ENCODE data around the gene CAPN6. TPM values are rescaled to one million over a fixed set of nuclear protein-coding genes. Genes with fewer than 3 reads are reported as not detected.

Gene CAPN6
- total and polyA plus RNA-seq, 10 of the 15 experiments (the other 5 are each of a cell fraction or from before 2014, with no cell fraction given): not detected

GRCh38 chrX:111216293-111216801 is 53.9 kb downstream of the CAPN6 start:
- intact Hi-C loops (cut with micrococcal nuclease; ENCODE audit: unreplicated experiment) (no loop called here), in situ Hi-C loops (cut with MboI) (no loop called here)
- Histone ChIP-seq H3K9ac (ENCODE audit: control insufficient read depth, insufficient read depth, low read length) (no peak overlapping the region), H3K9me3 (replicated peaks; ENCODE audit: control insufficient read depth, insufficient read depth, low read length) (no peaks in the 10 kb centered on the region), H3K4me2 (ENCODE audit: control insufficient read depth, insufficient read depth) (no peak overlapping the region), H4K20me1 (ENCODE audit: control insufficient read depth, insufficient read depth) (no peaks in the 10 kb centered on the region), H3K27me3 (replicated peaks in 1 of 2; ENCODE audit: control insufficient read depth in 2 of 2, insufficient read depth in 2 of 2, low read length in 1 of 2) (no peaks in the 10 kb centered on the region), H3K4me3 (no peak overlapping the region), H2AFZ (ENCODE audit: control insufficient read depth, low read depth, low read length) (no peak overlapping the region), H3K27ac (ENCODE audit: control insufficient read depth, insufficient read depth) (no peak overlapping the region), H3K4me1 (ENCODE audit: control insufficient read depth, insufficient read depth, low read length) (no peaks in the 10 kb centered on the region), H3K79me2 (ENCODE audit: control insufficient read depth, insufficient read depth, low read length) (no peaks in the 10 kb centered on the region), H3K36me3 (ENCODE audit: control insufficient read depth in 2 of 2, insufficient read depth in 2 of 2, low read length in 1 of 2) (no peaks in the 10 kb centered on the region)
- WGBS (ENCODE audit: insufficient coverage, insufficient replicate concordance, low lambda C conversion rate, missing lambda C conversion rate): 48% methylated on average over 6 of the region's 6 CpGs
- CTCF ChIA-PET: no interaction called here
- BruUV-seq (replicated peaks): no TSS peak
- ATAC-seq: no peak
- no peak for DNase-seq (ENCODE audit: low read depth, low spot score)
- TF ChIP-seq YY1 (IDR thresholded peaks at IDR 0.05; ENCODE audit: low read depth, low read length): no peak
- no peak for TF ChIP-seq ZNF217 (IDR thresholded peaks at IDR 0.05)
- no peak for TF ChIP-seq LARP7 (IDR thresholded peaks at IDR 0.05)
- no peak for TF ChIP-seq ZNF24 (IDR thresholded peaks at IDR 0.05)
- TF ChIP-seq GABPA (IDR thresholded peaks at IDR 0.05; ENCODE audit: low read depth): no peak
- POLR2A ChIA-PET: no interaction called here
- SMC1A ChIA-PET (ENCODE audit: uncharacterized antibody, unreplicated experiment): no interaction called here
- FAIRE-seq: no peak
- RAD21 ChIA-PET (ENCODE audit: unreplicated experiment): no interaction called here

DNA sequence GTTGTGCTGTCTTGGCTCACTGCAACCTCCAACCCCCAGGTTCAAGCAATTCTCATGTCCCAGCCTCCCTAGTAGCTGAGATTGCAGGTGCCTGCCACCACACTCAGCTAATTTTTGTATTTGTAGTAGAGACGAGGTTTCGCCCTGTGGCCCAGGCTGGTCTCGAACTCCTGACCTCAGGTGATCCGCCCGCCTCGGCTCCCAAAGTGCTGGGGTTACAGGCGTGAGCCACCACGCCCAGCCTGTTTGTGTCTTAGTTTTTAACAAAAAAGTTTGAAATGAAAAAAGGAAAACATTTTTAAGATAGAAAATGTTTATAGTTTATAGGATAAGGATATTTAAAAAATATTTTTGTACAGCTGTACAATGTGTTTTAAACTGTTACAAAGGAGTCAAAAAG is 62.4 kb downstream of the CAPN6 start:
- no peak for ATAC-seq
- intact Hi-C loops (cut with micrococcal nuclease; ENCODE audit: unreplicated experiment): no loop called here
- no peak overlapping the region for H3K9ac ChIP-seq (ENCODE audit: control insufficient read depth, insufficient read depth, low read length)
- RAD21 ChIA-PET (ENCODE audit: unreplicated experiment): interaction anchor here (0.6 kb wide), 1 partner anchor 134 kb away, joined by 3 read pairs; no protein-coding TSS in a partner anchor
- no peaks in the 10 kb centered on the region for H3K4me1 ChIP-seq (ENCODE audit: control insufficient read depth, insufficient read depth, low read length)
- H3K4me3 ChIP-seq: no peak overlapping the region
- CTCF ChIA-PET: no interaction called here
- H3K27me3 ChIP-seq (replicated peaks in 1 of 2; ENCODE audit: control insufficient read depth in 2 of 2, insufficient read depth in 2 of 2, low read length in 1 of 2): no peaks in the 10 kb centered on the region
- in situ Hi-C loops (cut with MboI): no loop called here
- no peak for FAIRE-seq
- H2AFZ ChIP-seq (ENCODE audit: control insufficient read depth, low read depth, low read length): no peak overlapping the region
- no TSS peak for BruUV-seq (replicated peaks)
- POLR2A ChIA-PET: no interaction called here
- H3K27ac ChIP-seq (ENCODE audit: control insufficient read depth, insufficient read depth): no peak overlapping the region
- SMC1A ChIA-PET (ENCODE audit: uncharacterized antibody, unreplicated experiment): no interaction called here
- DNase-seq (ENCODE audit: low read depth, low spot score): no peak
- H4K20me1 ChIP-seq (ENCODE audit: control insufficient read depth, insufficient read depth): no peaks in the 10 kb centered on the region
- no peaks in the 10 kb centered on the region for H3K36me3 ChIP-seq (ENCODE audit: control insufficient read depth in 2 of 2, insufficient read depth in 2 of 2, low read length in 1 of 2)
- 29% methylated on average over 8 of the region's 8 CpGs for WGBS (ENCODE audit: insufficient coverage, insufficient replicate concordance, low lambda C conversion rate, missing lambda C conversion rate)
- H3K9me3 ChIP-seq (replicated peaks; ENCODE audit: control insufficient read depth, insufficient read depth, low read length): no peaks in the 10 kb centered on the region
- TF ChIP-seq MYC (IDR thresholded peaks at IDR 0.05; ENCODE audit: insufficient read depth, insufficient read length, insufficient replicate concordance, low read length, severe bottlenecking) (no peak), SPI1 (IDR thresholded peaks at IDR 0.05; ENCODE audit: borderline replicate concordance, insufficient read depth, low read depth, low read length) (no peak)
- H3K4me2 ChIP-seq (ENCODE audit: control insufficient read depth, insufficient read depth): no peak overlapping the region
- H3K79me2 ChIP-seq (ENCODE audit: control insufficient read depth, insufficient read depth, low read length): no peaks in the 10 kb centered on the region
